Thoracic aorta (tissue), 2 donors: Measurements from ENCODE around the gene AURKB. TPM values are rescaled to one million over a fixed set of nuclear protein-coding genes. Genes with fewer than 3 reads are reported as not detected.

Experiments
- ATAC-seq: fragments of 150-250 bp; one replicate; pipeline ENCODE4 v1.8.0; 2017; ENCODE audit warnings: low read depth; ENCODE audit not compliant: insufficient number of reproducible peaks, low FRiP score
- DNase-seq: peaks from one replicate; pipeline ENCODE4 v3.0.0-alpha.2; 2020; ENCODE audit warnings: low spot score
- H3K27ac ChIP-seq, 2 donors: fragments of 200-600 bp; sonication (generic); 1 replicate in 1 of 2; 2 replicates in 1 of 2; pipeline ENCODE4 v1.5.1; 2016; ENCODE audit warnings: mild to moderate bottlenecking in 2 of 2, moderate library complexity in 2 of 2
- H3K27me3 ChIP-seq: fragments of 200-600 bp; sonication (generic); replicated peaks from 2 replicates; pipeline ENCODE4 v1.6.0; 2016; ENCODE audit warnings: mild to moderate bottlenecking; ENCODE audit not compliant: insufficient read depth
- H3K36me3 ChIP-seq: fragments of 200-600 bp; sonication (generic); one replicate; pipeline ENCODE4 v1.5.1; 2016
- H3K4me1 ChIP-seq, 2 donors: fragments of 200-600 bp; sonication (generic); 1 replicate in 1 of 2; 2 replicates in 1 of 2; pipeline versions ENCODE4 v1.5.1 to v1.6.0; 2016; ENCODE audit warnings: low read depth in 2 of 2, mild to moderate bottlenecking in 1 of 2; ENCODE audit not compliant: control insufficient read depth in 1 of 2
- H3K4me3 ChIP-seq: fragments of 200-600 bp; sonication (generic); 2 replicates; pipeline ENCODE4 v1.5.1; 2016; ENCODE audit warnings: mild to moderate bottlenecking
- H3K9me3 ChIP-seq: fragments of 200-600 bp; sonication (generic); 2 replicates; pipeline ENCODE4 v1.5.1; 2016
- CTCF ChIP-seq: fragments of 200-600 bp; sonication (generic); IDR thresholded peaks from one replicate; pipeline ENCODE4 v1.5.1; 2019; ENCODE audit warnings: antibody characterized with exemption
- total RNA-seq, 2 donors: library from RNA; depleted of rRNA; stranded (reverse); fragments of >200 nt; gene quantifications; one replicate each; pipeline versions ENCODE4 v1.1.0 to v1.2.3, GENCODE V29; 2016

Gene AURKB
- total RNA-seq, 2 donors from 2014 or later, result 1.6 TPM; not detected in 1

GRCh38 chr17:8234361-8235270, 24.2 kb upstream of the AURKB start:
- no peak for TF ChIP-seq CTCF
- ATAC-seq (no peak), DNase-seq (no peak)
- no peaks in the 10 kb centered on the region for H3K9me3 ChIP-seq
- H3K27me3 ChIP-seq, result no peaks in the 10 kb centered on the region
- H3K4me1 ChIP-seq, result no peaks in the 10 kb centered on the region
- H3K27ac ChIP-seq, result no peak overlapping the region
- H3K36me3 ChIP-seq, result peaks cover 85% of the 10 kb centered on the region
- no peak overlapping the region for H3K4me3 ChIP-seq

GRCh38 chr17:8231701-8232100, 21.3 kb upstream of the AURKB start:
- H3K4me3 ChIP-seq, result no peak overlapping the region
- no peak overlapping the region for H3K27ac ChIP-seq
- H3K27me3 ChIP-seq, result no peaks in the 10 kb centered on the region
- DNase-seq, result no peak
- no peak for TF ChIP-seq CTCF
- peaks cover 0 to 7% of the 10 kb centered on the region in 2 donors for H3K4me1 ChIP-seq
- H3K36me3 ChIP-seq, result peaks cover 90% of the 10 kb centered on the region
- ATAC-seq, result no peak
- no peaks in the 10 kb centered on the region for H3K9me3 ChIP-seq

GRCh38 chr17:8227238-8227581, 16.8 kb upstream of the AURKB start:
- Histone ChIP-seq H3K4me1 (peaks cover 7 to 21% of the 10 kb centered on the region in 2 donors), H3K36me3 (peaks cover 48% of the 10 kb centered on the region), H3K27ac (peak overlapping the region; percentile 60 to 74), H3K9me3 (no peaks in the 10 kb centered on the region), H3K4me3 (peak overlapping the region; percentile 64), H3K27me3 (no peaks in the 10 kb centered on the region)
- no peak for TF ChIP-seq CTCF
- no peak for ATAC-seq
- DNase-seq, result no peak

- TF ChIP-seq CTCF, result no peak
- Histone ChIP-seq H3K4me1 (peaks cover 7 to 21% of the 10 kb centered on the region in 2 donors), H3K4me3 (peak overlapping the region; percentile 64), H3K27me3 (no peaks in the 10 kb centered on the region), H3K36me3 (peaks cover 42% of the 10 kb centered on the region), H3K27ac (peak overlapping the region; percentile 60 to 74), H3K9me3 (no peaks in the 10 kb centered on the region)
- ATAC-seq (peak; percentile 10), DNase-seq (no peak)
Measured at GRCh38 chr17:8226536-8227237, 16.3 kb upstream of the AURKB start.

- Histone ChIP-seq H3K36me3 (peaks cover 35% of the 10 kb centered on the region), H3K4me1 (peaks cover 7 to 21% of the 10 kb centered on the region in 2 donors), H3K4me3 (peak overlapping the region; percentile 64), H3K27me3 (no peaks in the 10 kb centered on the region), H3K27ac (peak overlapping the region; percentile 60 to 74), H3K9me3 (no peaks in the 10 kb centered on the region)
- no peak for DNase-seq
- no peak for TF ChIP-seq CTCF
- ATAC-seq, result no peak
Measured at GRCh38 chr17:8225813-8226535, 15.6 kb upstream of the AURKB start.
